ENCODE data around the gene VWC2.

DNA sequence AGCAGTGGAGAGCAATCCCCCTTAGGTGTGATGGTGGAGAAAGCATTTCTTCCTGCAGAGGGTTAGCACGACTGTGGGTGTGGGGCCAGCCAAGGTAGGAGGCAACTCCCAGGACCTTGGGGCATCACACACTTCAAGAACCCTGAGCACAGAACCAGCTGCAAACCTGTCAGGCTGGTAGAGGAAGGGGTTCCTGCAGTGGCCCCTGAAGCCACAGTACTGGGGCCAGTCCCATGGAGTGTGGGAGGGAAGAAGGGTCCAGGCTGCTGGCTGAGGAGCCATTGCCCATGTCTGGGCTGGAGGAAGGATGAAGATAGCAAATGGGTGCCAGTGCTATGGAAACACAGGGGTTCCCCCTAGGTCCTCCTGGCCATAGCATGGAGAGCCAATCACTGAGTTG, 110.5 kb downstream of the VWC2 start:
- TF ChIP-seq GATA2 (IDR thresholded peaks at IDR 0.05; ENCODE audit: low read depth, low read length) (no peak), GATA3 (IDR thresholded peaks at IDR 0.05; ENCODE audit: low read depth, low read length) (no peak)

All from SH-SY5Y (cell line).